KMS-11 (cell line): ENCODE data around the gene ASB4.
A peak's percentile ranks its signal among the peaks of the same experiment; 100 is the strongest.

Experiments
- H2AFZ ChIP-seq: fragments of 200-600 bp; sonication (generic); 2 replicates; pipeline ENCODE4 v1.6.1; 2016; ENCODE audit warnings: antibody characterized with exemption, mixed run types, low read depth
- H3K27ac ChIP-seq: fragments of 200-600 bp; sonication (generic); 2 replicates; pipeline ENCODE4 v1.6.1; 2016; ENCODE audit warnings: mild to moderate bottlenecking, mixed run types
- H3K27me3 ChIP-seq: fragments of 200-600 bp; sonication (generic); 2 replicates; pipeline ENCODE4 v1.6.1; 2017; ENCODE audit warnings: mild to moderate bottlenecking, low read depth, mixed run types, moderate library complexity; ENCODE audit not compliant: insufficient read depth
- H3K36me3 ChIP-seq: fragments of 200-600 bp; sonication (generic); 2 replicates; pipeline ENCODE4 v1.6.1; 2017; ENCODE audit warnings: mild to moderate bottlenecking, mixed run types; ENCODE audit not compliant: insufficient read depth
- H3K4me1 ChIP-seq: fragments of 200-600 bp; sonication (generic); 2 replicates; pipeline ENCODE4 v1.6.1; 2016; ENCODE audit warnings: mild to moderate bottlenecking, low read depth, mixed run types; ENCODE audit not compliant: poor library complexity, severe bottlenecking
- H3K4me2 ChIP-seq: fragments of 200-600 bp; sonication (generic); 2 replicates; pipeline ENCODE4 v1.7.0; 2016; ENCODE audit warnings: mild to moderate bottlenecking, mixed run types
- H3K4me3 ChIP-seq: fragments of 200-600 bp; sonication (generic); IDR thresholded peaks from 2 replicates; pipeline ENCODE4 v1.6.1; 2017; ENCODE audit warnings: low read depth, low read length, mixed read lengths; ENCODE audit not compliant: insufficient read depth
- H3K79me2 ChIP-seq: fragments of 200-600 bp; sonication (generic); 2 replicates; pipeline ENCODE4 v1.6.1; 2016; ENCODE audit warnings: low read depth, mixed run types; ENCODE audit not compliant: insufficient read depth
- H3K9ac ChIP-seq: fragments of 200-600 bp; sonication (generic); 2 replicates; pipeline ENCODE4 v1.6.1; 2016; ENCODE audit warnings: mild to moderate bottlenecking, mixed run types
- H4K20me1 ChIP-seq: fragments of 200-600 bp; sonication (generic); 2 replicates; pipeline ENCODE4 v1.6.1; 2016; ENCODE audit warnings: mild to moderate bottlenecking, mixed run types; ENCODE audit not compliant: insufficient read depth
- TF ChIP-seq, protein P1 (sequence below): fragments of 200-600 bp; sonication (generic); conservative IDR thresholded peaks from 2 replicates; pipeline ENCODE4 v1.6.1; 2017; ENCODE audit warnings: low read depth, mild to moderate bottlenecking, antibody characterized with exemption, low read length, moderate library complexity, mixed read lengths

ASB4 gene

DNA sequence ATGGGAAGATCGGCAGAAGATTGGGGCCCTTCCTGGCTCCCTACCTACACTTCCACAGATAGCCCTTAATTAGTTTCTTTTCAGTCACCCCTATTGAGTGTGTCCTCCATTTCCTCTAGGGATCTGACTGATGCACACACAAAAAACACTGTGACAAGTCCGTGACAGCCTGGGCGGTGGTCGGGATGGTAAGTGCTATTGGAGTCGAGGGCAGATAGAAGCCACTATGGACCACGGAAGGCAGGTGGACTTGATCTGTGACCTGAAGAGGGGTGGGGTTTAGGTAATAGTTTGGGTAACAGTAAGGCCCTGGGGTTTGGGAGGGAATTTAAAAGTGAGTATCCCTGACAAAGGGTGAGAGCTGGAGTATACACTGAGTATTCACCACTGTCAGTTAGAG is 57.6 kb downstream of the ASB4 start:
- no peaks in the 10 kb centered on the region for H3K27me3 ChIP-seq
- no peak overlapping the region for H3K27ac ChIP-seq

DNA sequence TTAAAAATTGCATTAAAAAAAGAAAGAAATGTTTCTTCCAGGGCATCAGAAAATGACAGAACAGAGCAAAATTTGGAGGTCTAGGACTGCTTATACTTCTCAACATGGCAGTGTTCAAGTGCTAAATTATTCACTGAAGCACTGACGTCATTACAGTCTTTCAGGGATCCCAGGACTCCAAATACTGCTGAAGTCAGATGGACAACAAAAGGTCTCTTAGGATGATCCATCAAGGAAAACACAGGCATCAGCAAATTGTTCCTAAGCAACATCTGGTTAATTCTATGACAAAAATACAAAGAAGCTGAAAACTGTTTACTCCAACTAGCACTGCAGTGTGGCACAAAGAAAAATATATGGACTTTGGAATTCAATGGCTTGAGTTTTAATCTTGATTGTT is 58.4 kb downstream of the ASB4 start:
- Histone ChIP-seq H2AFZ (no peak overlapping the region), H3K9ac (no peak overlapping the region), H4K20me1 (no peaks in the 10 kb centered on the region), H3K36me3 (no peaks in the 10 kb centered on the region), H3K27ac (no peak overlapping the region), H3K4me2 (no peak overlapping the region), H3K4me3 (no peak overlapping the region), H3K4me1 (peaks cover 4% of the 10 kb centered on the region), H3K27me3 (no peaks in the 10 kb centered on the region), H3K79me2 (no peaks in the 10 kb centered on the region)
- TF ChIP-seq, protein P1, sequence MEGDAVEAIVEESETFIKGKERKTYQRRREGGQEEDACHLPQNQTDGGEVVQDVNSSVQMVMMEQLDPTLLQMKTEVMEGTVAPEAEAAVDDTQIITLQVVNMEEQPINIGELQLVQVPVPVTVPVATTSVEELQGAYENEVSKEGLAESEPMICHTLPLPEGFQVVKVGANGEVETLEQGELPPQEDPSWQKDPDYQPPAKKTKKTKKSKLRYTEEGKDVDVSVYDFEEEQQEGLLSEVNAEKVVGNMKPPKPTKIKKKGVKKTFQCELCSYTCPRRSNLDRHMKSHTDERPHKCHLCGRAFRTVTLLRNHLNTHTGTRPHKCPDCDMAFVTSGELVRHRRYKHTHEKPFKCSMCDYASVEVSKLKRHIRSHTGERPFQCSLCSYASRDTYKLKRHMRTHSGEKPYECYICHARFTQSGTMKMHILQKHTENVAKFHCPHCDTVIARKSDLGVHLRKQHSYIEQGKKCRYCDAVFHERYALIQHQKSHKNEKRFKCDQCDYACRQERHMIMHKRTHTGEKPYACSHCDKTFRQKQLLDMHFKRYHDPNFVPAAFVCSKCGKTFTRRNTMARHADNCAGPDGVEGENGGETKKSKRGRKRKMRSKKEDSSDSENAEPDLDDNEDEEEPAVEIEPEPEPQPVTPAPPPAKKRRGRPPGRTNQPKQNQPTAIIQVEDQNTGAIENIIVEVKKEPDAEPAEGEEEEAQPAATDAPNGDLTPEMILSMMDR, result no peak

More for the DNA sequence above, 57.6 kb downstream of the ASB4 start:
- Histone ChIP-seq H4K20me1 (no peaks in the 10 kb centered on the region), H3K4me2 (no peak overlapping the region), H3K4me1 (peaks cover 4% of the 10 kb centered on the region), H3K9ac (no peak overlapping the region), H3K36me3 (no peaks in the 10 kb centered on the region), H2AFZ (no peak overlapping the region), H3K4me3 (no peak overlapping the region), H3K79me2 (no peaks in the 10 kb centered on the region)
- TF ChIP-seq, protein P1, result no peak

DNA sequence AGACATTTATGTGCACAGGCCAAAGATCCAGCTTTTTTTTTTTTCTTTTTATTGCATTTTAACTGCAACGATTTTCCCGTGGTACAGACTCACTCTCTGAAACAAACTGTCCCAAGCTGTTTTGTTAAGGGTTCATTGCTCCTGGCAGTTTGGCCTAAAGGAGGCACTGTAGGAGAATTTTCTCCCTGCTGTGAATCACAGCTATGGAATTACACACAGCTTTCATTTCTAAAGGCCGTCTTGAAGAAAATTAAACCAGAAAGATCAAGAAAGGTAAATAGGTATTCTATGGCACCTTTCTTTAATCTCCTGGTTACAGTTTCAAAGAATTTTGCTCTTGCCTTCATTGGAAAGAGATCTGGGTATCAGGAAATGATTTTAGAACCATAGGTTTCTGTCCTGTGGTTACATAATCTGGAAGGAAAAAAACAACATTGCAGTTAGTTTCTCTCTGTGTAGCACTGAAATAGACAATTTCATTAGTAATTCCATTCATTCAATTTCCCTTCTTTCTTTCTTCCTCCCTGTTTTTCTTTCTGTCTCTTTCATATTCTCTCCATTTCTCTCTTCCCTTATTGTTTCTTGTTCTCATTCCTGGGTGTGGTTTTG is 59.4 kb downstream of the ASB4 start:
- TF ChIP-seq, protein P1, result peak; percentile 33; the same call in 1 of the 2 replicates
- Histone ChIP-seq H3K9ac (no peak overlapping the region), H2AFZ (peak overlapping the region; percentile 67), H3K79me2 (no peaks in the 10 kb centered on the region), H3K27ac (no peak overlapping the region), H3K4me2 (peak overlapping the region; percentile 53; the same call in 1 of the 2 replicates), H3K36me3 (no peaks in the 10 kb centered on the region), H4K20me1 (no peaks in the 10 kb centered on the region), H3K4me3 (no peak overlapping the region), H3K27me3 (no peaks in the 10 kb centered on the region), H3K4me1 (peaks cover 4% of the 10 kb centered on the region)

DNA sequence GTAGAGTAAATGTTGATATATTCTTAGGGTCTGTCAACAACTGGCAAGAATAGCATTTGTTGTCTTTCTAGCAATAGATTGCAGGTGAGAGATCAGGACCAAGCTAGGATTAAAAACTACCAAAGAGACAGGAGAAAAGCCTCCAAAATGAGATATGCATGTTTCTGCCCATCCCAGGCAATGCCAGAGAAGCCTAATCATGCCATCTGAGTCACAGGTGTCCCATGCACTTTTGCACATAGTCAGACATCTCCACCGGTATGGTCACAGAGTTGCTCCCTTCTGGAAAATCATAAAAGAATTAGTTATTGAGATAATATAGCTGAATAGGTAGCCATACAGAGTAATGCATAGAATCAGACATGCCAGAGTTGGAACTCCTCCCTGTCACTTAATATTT is 59.9 kb downstream of the ASB4 start:
- H3K4me3 ChIP-seq, result no peak overlapping the region
- H3K27ac ChIP-seq, result no peak overlapping the region
- H2AFZ ChIP-seq, result peak overlapping the region; percentile 67
- H4K20me1 ChIP-seq, result no peaks in the 10 kb centered on the region
- TF ChIP-seq, protein P1, result no peak
- peak overlapping the region; percentile 53; the same call in 1 of the 2 replicates for H3K4me2 ChIP-seq
- H3K27me3 ChIP-seq, result no peaks in the 10 kb centered on the region
- peaks cover 4% of the 10 kb centered on the region for H3K4me1 ChIP-seq
- H3K79me2 ChIP-seq, result no peaks in the 10 kb centered on the region
- H3K36me3 ChIP-seq, result no peaks in the 10 kb centered on the region
- no peak overlapping the region for H3K9ac ChIP-seq
